T follicular helper cell (primary cell): ENCODE measurements around the gene SPON2.
A peak's percentile ranks its signal among the peaks of the same experiment; 100 is the strongest.
"Not testable (repeated sequence)": the region's sequence is repeated elsewhere in the genome, so short reads cannot be mapped to it uniquely, and the experiment has no call there.

Source experiments
- DNase-seq: peaks from one replicate; pipeline ENCODE4 v3.0.0-alpha.2; 2020; ENCODE audit warnings: low read depth

SPON2 gene

DNA sequence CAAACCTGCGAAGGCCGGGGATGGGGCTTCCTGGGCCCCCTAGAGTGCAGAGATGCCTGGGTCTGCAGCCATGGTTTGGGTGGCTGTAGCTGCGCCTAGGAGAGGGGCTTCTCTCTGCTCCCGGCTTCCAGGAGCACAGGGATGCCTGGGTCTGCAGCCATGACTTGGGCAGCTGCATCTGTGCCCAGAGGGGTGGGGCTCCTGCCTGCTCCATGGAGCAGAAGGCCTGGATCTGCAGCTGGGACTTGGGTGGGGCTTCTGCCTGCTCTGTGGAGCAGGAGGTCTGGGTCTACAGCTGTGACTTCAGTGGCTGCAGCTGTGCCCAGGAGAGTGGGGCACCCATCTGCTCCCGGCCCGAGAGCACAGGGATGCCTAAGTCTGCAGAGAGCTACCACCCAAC, 20.8 kb downstream of the SPON2 start:
- DNase-seq: no peak

DNA sequence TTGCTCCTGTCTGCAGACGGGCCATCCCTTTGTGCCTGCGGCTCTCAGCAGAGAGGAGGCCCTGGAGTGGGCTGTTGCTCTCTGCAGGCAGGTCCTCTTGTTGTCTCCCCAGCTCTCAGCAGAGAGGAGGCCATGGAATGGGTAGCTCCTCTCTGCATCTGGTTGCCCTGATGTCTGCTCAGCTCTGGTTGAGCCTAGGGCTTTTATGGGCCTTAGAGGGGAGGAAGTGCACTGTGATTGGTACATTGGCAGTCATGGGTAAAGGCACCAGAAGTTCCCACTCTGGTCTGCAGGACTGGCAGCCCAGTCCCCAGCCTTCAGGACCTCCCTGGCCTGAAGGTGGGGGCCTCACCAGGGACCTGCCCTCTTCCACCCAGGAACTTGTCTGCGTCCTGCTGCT, 21.5 kb downstream of the SPON2 start:
- no peak for DNase-seq

DNA sequence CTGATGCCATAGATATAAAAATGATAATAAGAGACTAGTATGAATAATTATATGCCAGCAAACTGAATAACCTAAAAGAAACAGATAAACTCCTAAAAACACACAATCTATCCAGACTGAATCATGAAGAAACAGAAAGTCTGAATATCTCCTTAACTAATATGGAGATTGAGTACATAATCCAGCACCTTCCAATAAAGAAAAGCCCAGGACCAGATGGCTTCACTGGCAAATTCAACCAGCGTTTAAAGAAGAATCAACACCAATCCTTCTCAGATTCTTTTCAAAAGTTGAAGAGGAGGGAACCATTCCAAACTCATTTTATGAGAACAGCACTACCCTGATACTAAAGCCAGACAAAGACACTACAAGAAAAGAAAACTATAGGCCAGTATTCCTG, 32.5 kb downstream of the SPON2 start:
- DNase-seq: no peak

DNA sequence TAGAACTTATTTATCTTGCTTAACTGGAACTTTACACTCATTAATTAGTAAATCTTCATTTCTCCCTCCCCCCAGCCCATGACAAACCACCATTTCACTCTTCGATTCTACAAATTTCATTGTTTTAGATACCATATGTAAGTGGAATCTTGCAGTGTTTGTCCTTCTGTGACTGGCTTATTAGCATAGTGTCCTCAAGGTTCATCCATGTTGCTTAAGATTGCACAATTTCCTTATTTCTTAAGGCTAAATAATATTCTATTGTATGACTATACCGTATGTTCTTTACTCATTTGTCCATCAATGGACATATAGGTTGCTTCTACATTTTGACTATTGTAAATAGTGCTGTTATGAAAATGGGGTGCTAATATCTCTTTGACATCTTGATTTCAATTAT, 34.5 kb downstream of the SPON2 start:
- DNase-seq: no peak

DNA sequence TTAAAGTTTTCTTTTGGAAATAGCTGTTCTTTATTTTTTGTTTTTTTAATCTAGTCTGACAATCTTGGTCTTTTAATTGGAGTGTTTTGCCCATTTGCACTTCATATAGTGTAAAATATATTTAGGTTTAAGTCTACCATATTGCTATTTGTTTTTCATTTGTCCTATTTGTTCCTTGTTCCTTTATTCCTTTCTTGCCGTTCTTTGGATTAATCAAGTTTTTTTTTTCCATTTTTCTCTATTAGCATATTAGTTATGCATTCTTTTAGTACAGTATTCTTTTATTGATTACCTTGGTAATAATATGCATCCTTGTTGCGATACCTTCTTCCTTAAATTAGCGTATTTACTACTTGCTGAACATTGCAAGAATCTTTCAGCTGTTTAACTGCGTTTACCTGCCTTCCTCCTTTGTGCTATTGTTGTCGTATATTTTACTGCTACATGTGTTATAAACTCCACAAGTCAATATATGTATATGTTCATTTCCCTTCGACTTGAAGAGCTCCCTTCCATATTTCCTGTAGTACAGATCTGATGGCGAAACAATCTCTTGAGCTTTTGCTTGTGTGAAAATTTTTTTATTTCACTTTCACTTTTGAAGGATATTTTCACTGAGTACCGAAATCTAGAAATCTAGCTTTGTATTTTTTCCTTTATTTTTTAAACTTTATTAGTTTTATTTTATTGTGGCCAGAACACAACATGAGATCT, 35.2 kb downstream of the SPON2 start:
- DNase-seq: no peak

DNA sequence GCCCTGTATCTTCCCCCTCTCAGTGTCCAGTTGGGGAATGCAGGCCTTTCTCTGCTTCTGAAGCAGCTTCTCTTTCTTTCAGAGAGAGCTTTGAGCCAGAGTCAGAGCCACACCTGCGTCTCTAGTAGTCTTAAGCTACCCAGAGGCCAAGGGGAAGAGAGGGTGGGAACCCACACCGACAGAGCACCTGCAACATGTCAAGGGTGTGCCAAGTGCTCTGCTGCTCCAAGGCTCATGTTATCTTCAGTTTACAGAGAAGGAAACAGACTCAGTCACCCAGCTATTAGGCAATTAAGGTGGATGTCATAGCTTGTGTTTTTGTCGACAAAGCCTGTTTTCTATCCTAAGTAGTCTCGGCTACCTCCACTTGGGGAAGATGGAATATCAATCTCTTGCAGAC, 36.3 kb downstream of the SPON2 start:
- DNase-seq: no peak

DNA sequence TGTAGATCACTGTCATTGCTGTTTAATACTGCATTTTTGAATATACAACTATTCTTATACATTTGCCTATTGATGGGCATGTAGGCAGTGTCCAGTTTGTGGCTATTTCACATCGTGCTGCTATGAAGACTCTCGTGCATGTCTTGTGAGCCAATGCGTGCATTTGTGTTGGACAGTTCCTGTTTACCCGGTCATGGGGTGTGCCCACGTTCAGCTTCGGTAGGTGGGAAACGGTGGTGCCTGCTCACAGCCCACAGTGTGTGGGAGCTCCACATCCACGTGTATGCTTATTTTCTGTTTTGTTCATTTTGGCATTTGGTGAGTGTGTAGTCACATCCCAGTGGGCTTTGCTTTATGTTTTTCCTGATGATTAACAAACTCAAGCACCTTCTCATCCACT, 39.4 kb downstream of the SPON2 start:
- DNase-seq: no peak

DNA sequence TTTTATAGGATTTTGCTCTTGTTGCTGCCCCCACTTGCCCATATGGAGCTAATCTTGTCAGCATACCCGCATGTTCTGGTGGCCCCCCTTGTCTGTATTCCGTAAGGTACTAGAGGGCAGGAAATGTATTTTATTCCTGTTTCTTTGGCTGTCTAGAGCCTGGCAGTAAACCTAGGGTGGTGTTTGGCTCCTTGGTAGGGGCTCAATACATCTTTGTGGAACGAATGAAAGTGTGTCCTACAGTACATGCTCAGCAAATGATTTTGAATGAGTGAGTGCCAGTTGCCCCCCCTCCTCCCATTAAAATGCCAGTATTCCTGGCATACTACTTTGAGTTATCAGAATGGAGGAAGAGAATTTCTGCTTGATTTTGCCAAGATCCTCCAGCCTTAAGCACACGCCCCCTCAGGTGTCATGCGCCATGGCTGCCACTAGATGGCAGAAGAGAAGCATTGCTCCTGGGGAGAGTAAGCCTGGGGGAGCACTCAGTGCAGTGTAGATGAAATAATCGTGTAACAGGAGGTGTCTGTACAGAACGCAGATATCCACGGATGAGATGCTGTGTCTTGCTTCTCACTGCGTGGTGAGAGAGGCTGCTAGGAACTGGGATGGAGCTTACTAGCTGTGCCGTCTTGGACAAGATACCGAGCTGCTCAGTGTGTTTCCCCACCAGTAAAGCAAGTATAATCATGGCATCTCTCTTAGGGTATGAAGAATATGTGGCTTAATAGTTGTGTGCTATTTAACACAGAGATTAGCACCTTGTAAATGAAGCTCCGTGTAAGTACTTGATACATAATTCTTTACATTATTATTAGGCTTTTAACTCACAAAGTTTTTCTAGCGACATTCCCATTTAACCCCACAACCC, 41.8 kb downstream of the SPON2 start:
- DNase-seq: peak; percentile 67

DNA sequence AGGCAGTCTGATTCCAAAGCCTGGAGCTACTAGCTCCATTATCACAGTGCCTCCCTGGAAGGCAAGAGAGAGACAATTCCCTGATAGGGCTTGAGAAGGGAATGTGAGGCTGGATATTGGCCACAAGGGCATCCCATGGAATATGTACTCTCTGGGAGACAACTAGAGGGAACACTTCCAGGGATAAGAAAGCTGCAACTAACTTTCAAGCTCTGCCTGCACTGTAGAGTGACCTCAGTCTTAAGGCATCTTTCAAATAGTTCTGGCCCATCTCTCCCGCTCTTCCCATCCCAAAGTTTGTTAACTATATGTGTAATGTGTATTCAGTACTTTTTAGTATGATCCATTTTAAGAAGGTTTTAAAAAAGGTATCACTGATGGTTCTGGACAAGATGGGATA, 45.9 kb downstream of the SPON2 start:
- DNase-seq: no peak

DNA sequence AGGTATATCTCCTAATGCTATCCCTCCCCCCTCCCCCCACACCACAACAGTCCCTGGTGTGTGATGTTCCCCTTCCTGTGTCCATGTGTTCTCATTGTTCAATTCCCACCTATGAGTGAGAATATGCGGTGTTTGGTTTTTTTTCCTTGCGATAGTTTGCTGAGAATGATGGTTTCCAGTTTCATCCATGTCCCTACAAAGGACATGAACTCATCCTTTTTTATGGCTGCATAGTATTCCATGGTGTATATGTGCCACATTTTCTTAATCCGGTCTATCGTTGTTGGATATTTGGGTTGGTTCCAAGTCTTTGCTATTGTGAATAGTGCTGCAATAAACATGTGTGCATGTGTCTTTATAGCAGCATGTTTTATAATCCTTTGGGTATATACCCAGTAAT, 46.9 kb downstream of the SPON2 start:
- DNase-seq: not testable (repeated sequence)

DNA sequence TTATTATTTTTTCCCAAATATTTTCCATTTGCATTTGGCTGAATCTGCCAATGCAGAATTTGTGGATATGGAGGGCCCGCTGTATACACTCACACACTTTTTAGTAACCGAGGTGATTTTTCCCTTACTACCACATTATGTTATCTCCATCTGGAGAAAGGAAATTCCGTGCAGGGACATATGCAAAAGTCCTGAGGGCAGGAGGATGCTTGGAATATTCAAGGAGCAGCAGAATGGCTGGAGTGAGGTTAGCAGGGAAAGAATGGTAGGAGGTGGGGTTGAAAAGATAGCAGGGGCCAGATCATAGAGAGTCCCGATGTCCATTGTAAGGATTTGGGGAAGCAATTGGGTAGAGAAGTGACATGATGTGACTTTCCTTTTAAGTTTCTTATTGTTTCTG, 47.6 kb downstream of the SPON2 start:
- DNase-seq: no peak

DNA sequence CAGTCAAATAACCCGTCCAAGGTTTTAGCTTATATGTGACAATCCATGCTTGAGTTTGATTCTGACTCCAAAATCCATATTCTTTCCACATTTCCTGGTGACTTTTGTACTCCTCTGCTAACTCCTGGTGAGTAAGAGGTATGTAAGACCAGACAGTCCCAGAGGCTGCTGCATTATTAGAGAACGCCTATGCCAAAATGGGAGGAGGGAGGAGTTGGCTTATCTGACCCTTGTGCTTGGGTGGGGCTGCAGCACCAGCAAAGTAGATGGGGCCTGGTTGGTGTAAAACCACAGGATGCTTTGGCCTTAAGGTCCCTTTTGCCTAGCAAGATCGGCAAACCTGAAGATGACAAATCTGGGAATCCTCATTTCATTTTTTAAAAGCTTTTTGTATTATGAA, 49.9 kb downstream of the SPON2 start:
- DNase-seq: no peak
